Aorta (tissue), 5 donors: ENCODE data around the gene ARHGAP26. TPM values are rescaled to one million over a fixed set of nuclear protein-coding genes. Genes with fewer than 3 reads are reported as not detected.

ENCODE experiments used
- ATAC-seq: fragments of 200-7000 bp; cut with Tn5 transposase; one replicate; pipeline ENCODE4 v1.9.1; 2022; ENCODE audit warnings: moderate library complexity; ENCODE audit not compliant: low FRiP score
- DNase-seq, 2 donors: peaks; one replicate each; pipeline ENCODE4 v3.0.0-alpha.2; 2020
- H3K27ac ChIP-seq, 2 donors: one replicate each; pipeline ENCODE4 v1.5.1; 2013; ENCODE audit warnings: low read length in 2 of 2, mild to moderate bottlenecking in 2 of 2, moderate library complexity in 2 of 2, control low read depth in 1 of 2, inconsistent platforms in 1 of 2, low read depth in 1 of 2
- H3K27me3 ChIP-seq, 2 donors: one replicate each; pipeline ENCODE4 v1.6.1; 2013; ENCODE audit warnings: control low read depth in 1 of 2, low read length in 1 of 2, mild to moderate bottlenecking in 1 of 2, moderate library complexity in 1 of 2; ENCODE audit not compliant: insufficient read depth in 2 of 2, control insufficient read depth in 1 of 2
- H3K36me3 ChIP-seq, 2 donors: one replicate each; pipeline ENCODE4 v1.6.1; 2013; ENCODE audit warnings: control low read depth in 1 of 2, low read length in 1 of 2, mild to moderate bottlenecking in 1 of 2; ENCODE audit not compliant: insufficient read depth in 2 of 2, control insufficient read depth in 1 of 2
- H3K4me1 ChIP-seq, 2 donors: one replicate each; pipeline ENCODE4 v1.6.1; 2013; ENCODE audit warnings: low read length in 2 of 2, control low read depth in 1 of 2, mild to moderate bottlenecking in 1 of 2, moderate library complexity in 1 of 2; ENCODE audit not compliant: insufficient read depth in 2 of 2, control insufficient read depth in 1 of 2
- H3K4me3 ChIP-seq, 2 donors: one replicate each; pipeline ENCODE4 v1.5.1; 2013; ENCODE audit warnings: low read length in 2 of 2, control low read depth in 1 of 2, mild to moderate bottlenecking in 1 of 2
- H3K9me3 ChIP-seq: one replicate; pipeline ENCODE4 v1.6.1; 2013; ENCODE audit warnings: mild to moderate bottlenecking, low read length; ENCODE audit not compliant: control insufficient read depth
- WGBS, 2 donors: extraction: QIAGEN DNeasy Blood & Tissue Kit; methylation state at CpG; one replicate each; pipeline ENCODE4 v1.1.7; 2013; 5-methylcytosine and 5-hydroxymethylcytosine counted together
- intact Hi-C, 2 donors: fragments of 100-400 bp; cut with DNase I; formaldehyde crosslinking; loops; one replicate each; pipeline versions ENCODE4 v1.14.2 to v1.15.0; 2022
- polyA plus RNA-seq, 2 donors: library from polyadenylated mRNA; stranded (reverse); fragments of 200-250 nt; gene quantifications; one replicate each; pipeline ENCODE4 v1.2.3, GENCODE V29; 2013
- total RNA-seq, 2 donors: library from RNA; stranded (reverse); fragmentation: NEBNext Ultra II Directional; extraction: Animal tissue kit (Norgen Biotek cat#: 25700); gene quantifications; one replicate each; pipeline ENCODE4 v1.2.1, GENCODE V29; 2021
- donor health status: healthy with polysubstance abuse.
- donor health status: Bipolar disorder and iron deficiency.
- donor health status: DM: no; HTN: no; CAD: no.
- donor health status: DM: no; HTN: no; CAD: no.
- donor health status: DM: yes; HTN: yes; CAD: no.

Gene ARHGAP26
- total and polyA plus RNA-seq, 4 donors = 4.5 to 70.7 (median 29.6) TPM

DNA sequence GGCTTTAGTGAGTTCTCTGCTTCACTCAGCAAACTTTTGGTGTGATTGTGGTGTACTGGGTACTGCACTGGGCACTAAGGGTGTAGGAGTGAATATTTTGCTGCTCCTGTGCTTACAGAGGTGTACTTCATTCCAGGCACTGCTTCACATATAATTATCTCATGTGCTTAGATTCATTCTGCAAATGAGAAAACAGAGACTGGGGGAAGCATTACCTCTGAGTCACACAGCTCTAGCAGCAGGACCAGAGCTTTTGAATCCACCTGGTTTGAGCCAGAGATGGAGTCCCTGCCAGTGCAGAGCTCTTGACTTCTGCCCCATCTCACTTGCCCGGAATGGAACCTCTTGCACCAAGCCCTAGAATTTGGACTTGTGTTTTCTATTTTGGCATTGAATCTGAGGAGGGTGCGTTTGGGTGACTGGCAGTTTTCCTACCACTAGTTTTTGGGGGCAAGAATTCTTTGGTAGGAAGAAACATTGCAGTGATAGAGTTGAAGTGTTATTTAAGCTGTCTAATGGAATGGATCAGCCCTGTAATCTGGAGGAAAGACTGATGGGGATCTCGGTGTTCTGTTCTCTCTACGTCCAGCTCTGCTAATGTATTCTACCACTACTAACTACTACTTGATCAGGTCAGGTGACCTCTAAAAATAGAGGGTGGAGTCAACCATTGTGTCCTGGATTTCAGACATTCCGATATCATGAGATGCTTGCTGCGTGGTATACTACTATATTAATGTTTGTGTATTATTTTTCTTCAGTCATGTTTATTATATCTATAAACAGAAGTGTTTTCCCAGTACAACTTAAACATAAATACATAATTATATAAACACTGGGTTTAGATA lies 2.5 kb downstream of the ARHGAP26 start:
- intact Hi-C loops = loop anchor here (5.0 kb wide), 2 partner anchors 45 to 50 kb away; no protein-coding TSS in a partner anchor
- Histone ChIP-seq H3K27ac (no peak overlapping the region), H3K9me3 (no peaks in the 10 kb centered on the region), H3K4me1 (peaks cover 0 to 4% of the 10 kb centered on the region in 2 donors), H3K27me3 (no peaks in the 10 kb centered on the region), H3K36me3 (no peaks in the 10 kb centered on the region), H3K4me3 (no peak overlapping the region)
- DNase-seq = no peak
- no peak for ATAC-seq
- WGBS, 2 donors = 73 to 79% methylated on average over 6 of the region's 6 CpGs

DNA sequence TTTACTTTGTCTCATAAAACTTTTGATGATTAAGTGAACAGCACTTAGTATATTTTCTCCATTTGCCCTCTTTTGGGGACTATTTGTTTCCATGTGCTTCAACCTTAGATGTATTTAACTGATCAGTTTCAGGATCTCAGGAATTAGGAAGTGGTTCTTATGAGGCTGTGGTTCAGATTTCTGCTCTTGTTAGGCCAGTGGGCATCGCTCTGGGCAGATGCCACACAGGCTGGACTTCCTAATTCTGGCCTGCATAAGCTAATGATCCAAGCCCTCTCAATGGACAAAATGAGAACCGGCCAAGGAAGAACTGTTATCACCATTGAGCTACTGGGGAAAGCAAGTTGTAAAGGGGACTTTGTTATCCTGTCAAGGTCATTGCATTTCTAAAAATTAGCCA lies 6.9 kb downstream of the ARHGAP26 start:
- DNase-seq = no peak
- Histone ChIP-seq H3K27me3 (no peaks in the 10 kb centered on the region), H3K36me3 (no peaks in the 10 kb centered on the region), H3K27ac (no peak overlapping the region), H3K9me3 (no peaks in the 10 kb centered on the region), H3K4me3 (no peak overlapping the region), H3K4me1 (peaks cover 5 to 8% of the 10 kb centered on the region in 2 donors)
- no peak for ATAC-seq
- intact Hi-C loops = no loop called here
- WGBS, 2 donors = 95 to 97% methylated on average over 2 of the region's 2 CpGs

DNA sequence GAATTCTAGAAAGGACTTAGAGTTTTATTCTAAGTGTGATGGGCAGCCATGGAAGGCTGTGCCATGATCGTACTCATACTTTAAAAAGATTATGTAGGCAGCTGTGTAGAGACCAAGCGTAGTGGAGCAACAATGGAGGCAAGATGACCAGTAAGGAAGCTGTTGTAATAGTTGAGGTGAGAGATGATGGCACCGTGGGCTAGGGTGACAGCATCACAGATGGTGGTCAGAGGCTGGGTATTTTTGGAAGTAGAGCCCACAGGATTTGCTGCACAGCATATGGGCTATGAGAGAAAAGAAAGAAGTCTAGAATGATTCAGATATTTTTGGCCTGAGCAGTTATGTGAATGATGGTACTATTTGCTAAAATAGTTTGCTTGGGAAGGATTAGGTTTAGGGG lies 7.7 kb downstream of the ARHGAP26 start:
- no peak overlapping the region for H3K27ac ChIP-seq
- no peak for DNase-seq
- intact Hi-C loops = no loop called here
- H3K4me1 ChIP-seq = peaks cover 5% of the 10 kb centered on the region in 2 donors
- no peak for ATAC-seq
- H3K36me3 ChIP-seq = no peaks in the 10 kb centered on the region
- no peaks in the 10 kb centered on the region for H3K27me3 ChIP-seq
- no peak overlapping the region for H3K4me3 ChIP-seq
- 85 to 94% methylated on average over 3 of the region's 3 CpGs for WGBS, 2 donors
- no peaks in the 10 kb centered on the region for H3K9me3 ChIP-seq

DNA sequence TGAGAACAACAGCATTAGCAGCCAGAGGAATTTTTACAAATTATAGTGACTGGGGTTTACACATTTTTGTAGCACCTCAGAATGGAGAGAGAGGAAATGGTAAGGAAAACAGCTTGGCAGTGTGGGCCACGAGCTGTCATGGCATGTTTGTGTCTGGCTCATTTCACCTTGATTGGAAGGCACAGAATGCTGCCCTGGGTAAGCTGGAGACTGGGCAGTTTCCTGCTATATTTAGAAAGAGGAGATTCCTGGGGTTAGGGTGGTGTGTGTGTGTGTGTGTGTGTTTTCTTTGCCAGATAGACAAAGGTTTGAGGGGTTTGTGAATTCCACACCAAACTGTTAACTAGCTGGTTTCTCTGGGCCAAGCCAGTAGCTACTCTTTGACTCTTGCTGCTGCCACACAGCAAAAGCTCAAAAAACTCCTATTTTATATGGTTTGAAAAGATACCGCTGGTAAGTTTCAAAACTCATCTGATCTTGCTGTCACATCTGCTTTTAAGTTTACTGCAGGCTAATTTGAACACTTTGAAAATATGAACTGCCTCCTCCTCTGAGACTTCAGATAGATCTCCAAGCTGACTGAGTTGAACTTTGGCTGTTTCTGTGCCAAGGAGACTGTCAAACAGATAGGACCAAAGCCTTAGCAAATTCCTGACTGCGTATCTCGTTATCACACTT lies 9.1 kb downstream of the ARHGAP26 start:
- Histone ChIP-seq H3K4me3 (no peak overlapping the region), H3K4me1 (peaks cover 5% of the 10 kb centered on the region in 2 donors), H3K27me3 (no peaks in the 10 kb centered on the region), H3K36me3 (no peaks in the 10 kb centered on the region), H3K27ac (no peak overlapping the region), H3K9me3 (no peaks in the 10 kb centered on the region)
- whole genome bisulfite sequencing, 2 donors = 22 to 25% methylated on average over 4 of the region's 4 CpGs
- intact Hi-C loops = no loop called here
- ATAC-seq = no peak
- no peak for DNase-seq

DNA sequence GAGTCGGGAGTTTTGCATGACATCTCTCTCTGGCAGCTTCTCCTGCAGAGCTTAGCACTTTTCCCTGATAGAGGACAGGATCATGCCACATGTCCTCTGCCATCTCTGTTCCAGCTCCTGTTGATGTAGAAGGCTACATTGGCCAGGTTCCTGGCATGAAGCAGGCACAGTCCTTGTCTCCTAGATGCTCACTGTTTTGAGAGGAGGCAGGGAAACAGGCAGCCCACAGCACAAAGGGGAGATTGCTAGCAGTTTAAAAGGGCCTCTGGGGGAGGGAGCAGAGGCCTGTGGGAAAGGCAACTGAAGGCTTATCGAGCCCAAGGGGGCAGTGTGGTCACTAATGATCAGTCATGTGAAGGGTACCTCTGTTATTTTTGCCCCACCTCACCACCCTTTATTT lies 10.7 kb downstream of the ARHGAP26 start:
- intact Hi-C loops = no loop called here
- ATAC-seq (no peak), DNase-seq (no peak)
- Histone ChIP-seq H3K36me3 (no peaks in the 10 kb centered on the region), H3K27me3 (no peaks in the 10 kb centered on the region), H3K4me3 (no peak overlapping the region), H3K27ac (no peak overlapping the region), H3K4me1 (peaks cover 5% of the 10 kb centered on the region in 2 donors), H3K9me3 (no peaks in the 10 kb centered on the region)
- WGBS, 2 donors = 43 to 52% methylated on average over 2 of the region's 2 CpGs

DNA sequence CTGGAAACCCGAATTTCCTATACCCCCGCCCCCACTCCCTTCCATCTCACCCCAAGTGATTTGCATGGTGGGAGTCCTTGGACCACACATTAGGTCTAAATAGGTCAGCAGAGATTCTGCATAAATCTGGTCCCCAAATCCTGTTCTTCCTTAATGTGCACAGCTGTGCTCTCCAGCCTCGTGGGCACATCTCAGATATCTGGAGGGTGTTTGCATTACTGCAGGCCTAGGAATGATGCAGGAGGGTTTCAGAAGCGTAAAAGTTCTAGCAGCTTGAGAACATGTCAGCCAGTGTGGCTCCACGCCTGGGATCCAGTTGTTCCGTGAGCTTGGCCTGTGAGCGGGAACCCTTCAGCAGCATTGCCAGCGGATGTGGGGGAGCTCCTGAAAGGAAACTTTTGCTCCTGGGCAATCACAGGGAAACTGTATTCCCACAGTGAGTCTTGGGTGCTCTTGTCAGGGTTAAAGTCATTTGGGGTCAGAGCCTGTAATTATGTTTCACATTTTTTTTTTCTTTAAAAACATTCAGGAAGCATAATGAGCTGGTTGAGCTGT lies 12.9 kb downstream of the ARHGAP26 start:
- DNase-seq (peak; percentile 55 to 80), ATAC-seq (peak; percentile 48)
- Histone ChIP-seq H3K9me3 (no peaks in the 10 kb centered on the region), H3K36me3 (no peaks in the 10 kb centered on the region), H3K4me1 (peaks cover 3 to 5% of the 10 kb centered on the region in 2 donors), H3K27me3 (no peaks in the 10 kb centered on the region), H3K4me3 (no peak overlapping the region), H3K27ac (no peak overlapping the region)
- WGBS, 2 donors = 78 to 81% methylated on average over 8 of the region's 8 CpGs
- intact Hi-C loops = no loop called here

DNA sequence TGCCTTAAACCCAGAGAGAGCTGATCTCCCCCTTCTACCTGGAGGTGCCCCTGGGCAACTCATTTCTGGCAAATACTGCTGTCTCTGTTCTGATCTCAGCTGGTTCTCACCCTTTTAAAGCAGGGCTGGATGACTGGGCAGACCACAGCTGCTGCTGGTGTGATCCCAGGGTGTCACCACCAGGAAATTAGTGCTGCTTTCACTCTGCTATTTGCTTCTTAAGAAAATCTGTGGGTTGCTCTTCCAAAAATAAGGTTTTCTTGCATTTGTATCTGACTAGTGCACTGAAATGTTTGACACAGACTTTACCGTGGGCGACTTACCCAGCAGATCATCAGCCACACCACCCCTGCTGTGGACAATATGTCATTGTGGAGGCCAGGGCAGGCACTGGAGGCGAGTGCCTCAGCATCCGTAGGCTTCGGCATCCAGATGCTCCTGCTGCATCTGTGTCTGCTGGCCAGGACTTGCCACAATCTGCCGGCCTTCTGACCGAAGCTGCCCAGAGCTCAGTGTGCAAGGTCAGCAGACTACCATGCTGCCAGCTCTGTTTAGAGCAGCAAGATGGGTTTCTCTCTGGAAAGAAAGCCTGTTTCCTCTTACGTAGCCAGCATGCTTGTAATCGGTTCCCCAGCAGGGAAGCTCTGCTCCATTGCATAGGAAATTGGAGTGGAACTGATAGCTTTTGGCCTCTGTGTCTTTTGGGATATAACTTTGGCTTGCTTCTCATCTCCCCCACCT lies 13.6 kb downstream of the ARHGAP26 start:
- H3K9me3 ChIP-seq = no peaks in the 10 kb centered on the region
- H3K4me1 ChIP-seq = peaks cover 2 to 3% of the 10 kb centered on the region in 2 donors
- no peaks in the 10 kb centered on the region for H3K27me3 ChIP-seq
- DNase-seq (peak in 1 of 2 donors; percentile 73), ATAC-seq (peak; percentile 40)
- peak overlapping the region in 1 of 2 donors; percentile 48 for H3K27ac ChIP-seq
- intact Hi-C loops = no loop called here
- H3K4me3 ChIP-seq = no peak overlapping the region
- no peaks in the 10 kb centered on the region for H3K36me3 ChIP-seq
- 32 to 54% methylated on average over 9 of the region's 9 CpGs for WGBS, 2 donors

DNA sequence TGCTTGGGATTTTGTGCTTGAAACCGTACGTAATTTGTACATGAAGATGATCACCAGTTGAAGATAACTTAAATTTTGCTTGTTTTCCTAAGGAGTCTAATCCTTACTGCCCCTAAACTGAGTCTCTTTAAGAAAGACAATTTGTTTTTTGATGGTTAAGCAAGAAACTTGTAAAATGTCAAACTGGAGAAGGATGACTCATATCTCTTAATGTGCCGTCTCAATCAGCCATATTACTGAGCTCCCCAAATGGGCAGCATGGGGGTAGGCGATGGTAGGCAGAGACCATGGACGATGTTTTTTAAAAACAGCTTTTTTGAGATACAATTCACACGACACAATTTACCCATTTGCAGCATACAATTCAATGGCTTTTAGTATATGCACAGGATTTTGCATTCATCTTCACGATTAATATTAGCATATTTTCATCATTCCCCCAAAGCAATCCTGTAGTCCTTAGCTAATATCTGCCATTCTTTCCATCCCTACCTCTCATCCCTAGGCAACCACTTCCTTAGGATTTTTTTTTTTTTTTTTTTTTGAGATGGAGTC lies 14.3 kb downstream of the ARHGAP26 start:
- ATAC-seq (no peak), DNase-seq (no peak)
- Histone ChIP-seq H3K9me3 (no peaks in the 10 kb centered on the region), H3K4me1 (no peaks in the 10 kb centered on the region), H3K27me3 (no peaks in the 10 kb centered on the region), H3K36me3 (no peaks in the 10 kb centered on the region), H3K4me3 (no peak overlapping the region), H3K27ac (no peak overlapping the region)
- intact Hi-C loops = no loop called here
- 89 to 91% methylated on average over 7 of the region's 7 CpGs for WGBS, 2 donors
